ENCODE results near the gene FKBP1A. TPM values are rescaled to one million over a fixed set of nuclear protein-coding genes. Genes with fewer than 3 reads are reported as not detected.

FKBP1A gene
- polyA plus RNA-seq, 1 of the 3 experiments (the other 2 are of a cell fraction), result 362 TPM

DNA sequence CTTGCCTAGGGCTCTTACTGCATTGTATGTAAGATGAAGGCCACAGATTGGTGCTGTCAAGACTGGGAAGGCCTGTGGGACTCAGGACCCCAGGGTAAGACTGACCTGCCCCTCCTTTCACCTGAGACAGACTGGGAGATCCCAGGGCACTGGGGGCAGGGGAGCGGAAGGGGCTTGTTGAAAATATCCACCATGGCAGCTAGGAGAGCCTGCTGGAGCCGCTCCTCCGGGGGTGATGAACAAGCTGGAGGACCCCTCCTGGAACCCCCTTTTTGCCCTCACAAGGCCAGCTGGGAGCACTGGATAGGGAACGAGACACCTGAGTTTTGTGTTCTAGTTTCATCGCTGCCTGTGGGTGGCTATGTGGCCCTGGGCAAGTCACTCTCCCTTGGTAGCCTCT, 54.8 kb downstream of the FKBP1A start:
- ChIA-PET CTCF (no interaction called here), POLR2A (no interaction called here)
- Histone ChIP-seq H3K36me3 (replicated peaks in 1 of 2; ENCODE audit: control insufficient read depth in 1 of 2, insufficient read depth in 2 of 2, low read length in 1 of 2) (peaks cover 5 to 16% of the 10 kb centered on the region in 2 experiments), H3K79me2 (ENCODE audit: insufficient read depth) (peaks cover 17% of the 10 kb centered on the region), H4K20me1 (ENCODE audit: insufficient read depth) (no peaks in the 10 kb centered on the region), H3K27me3 (ENCODE audit: insufficient read depth) (no peaks in the 10 kb centered on the region), H3K4me3 (ENCODE audit: low read depth in 2 of 2, low read length in 1 of 2) (no peak overlapping the region), H3K27ac (ENCODE audit: low read depth in 2 of 2, low read length in 1 of 2) (no peak overlapping the region), H2AFZ (ENCODE audit: low read depth) (no peak overlapping the region), H3K9ac (no peak overlapping the region), H3F3A (replicated peaks; ENCODE audit: insufficient read depth) (peaks cover 14% of the 10 kb centered on the region), H3K4me1 (ENCODE audit: control insufficient read depth in 1 of 2, insufficient read depth in 2 of 2, low read depth in 1 of 2, low read length in 1 of 2) (peaks cover 5% of the 10 kb centered on the region in 2 experiments; a peak in 2 of 4 replicates), H3K9me2 (no peaks in the 10 kb centered on the region), H3K4me2 (no peak overlapping the region), H3K9me3 (no peaks in the 10 kb centered on the region)
- DNase-seq, result no peak
- 100% methylated on average over 3 of the region's 5 CpGs for WGBS (ENCODE audit: low lambda C conversion rate)
- TF ChIP-seq, protein P1, sequence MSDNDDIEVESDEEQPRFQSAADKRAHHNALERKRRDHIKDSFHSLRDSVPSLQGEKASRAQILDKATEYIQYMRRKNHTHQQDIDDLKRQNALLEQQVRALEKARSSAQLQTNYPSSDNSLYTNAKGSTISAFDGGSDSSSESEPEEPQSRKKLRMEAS (IDR thresholded peaks at IDR 0.05; ENCODE audit: low read depth), result no peak
- TF ChIP-seq, protein P2, sequence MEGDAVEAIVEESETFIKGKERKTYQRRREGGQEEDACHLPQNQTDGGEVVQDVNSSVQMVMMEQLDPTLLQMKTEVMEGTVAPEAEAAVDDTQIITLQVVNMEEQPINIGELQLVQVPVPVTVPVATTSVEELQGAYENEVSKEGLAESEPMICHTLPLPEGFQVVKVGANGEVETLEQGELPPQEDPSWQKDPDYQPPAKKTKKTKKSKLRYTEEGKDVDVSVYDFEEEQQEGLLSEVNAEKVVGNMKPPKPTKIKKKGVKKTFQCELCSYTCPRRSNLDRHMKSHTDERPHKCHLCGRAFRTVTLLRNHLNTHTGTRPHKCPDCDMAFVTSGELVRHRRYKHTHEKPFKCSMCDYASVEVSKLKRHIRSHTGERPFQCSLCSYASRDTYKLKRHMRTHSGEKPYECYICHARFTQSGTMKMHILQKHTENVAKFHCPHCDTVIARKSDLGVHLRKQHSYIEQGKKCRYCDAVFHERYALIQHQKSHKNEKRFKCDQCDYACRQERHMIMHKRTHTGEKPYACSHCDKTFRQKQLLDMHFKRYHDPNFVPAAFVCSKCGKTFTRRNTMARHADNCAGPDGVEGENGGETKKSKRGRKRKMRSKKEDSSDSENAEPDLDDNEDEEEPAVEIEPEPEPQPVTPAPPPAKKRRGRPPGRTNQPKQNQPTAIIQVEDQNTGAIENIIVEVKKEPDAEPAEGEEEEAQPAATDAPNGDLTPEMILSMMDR (IDR thresholded peaks at IDR 0.05), result no peak
- TF ChIP-seq, protein P3, sequence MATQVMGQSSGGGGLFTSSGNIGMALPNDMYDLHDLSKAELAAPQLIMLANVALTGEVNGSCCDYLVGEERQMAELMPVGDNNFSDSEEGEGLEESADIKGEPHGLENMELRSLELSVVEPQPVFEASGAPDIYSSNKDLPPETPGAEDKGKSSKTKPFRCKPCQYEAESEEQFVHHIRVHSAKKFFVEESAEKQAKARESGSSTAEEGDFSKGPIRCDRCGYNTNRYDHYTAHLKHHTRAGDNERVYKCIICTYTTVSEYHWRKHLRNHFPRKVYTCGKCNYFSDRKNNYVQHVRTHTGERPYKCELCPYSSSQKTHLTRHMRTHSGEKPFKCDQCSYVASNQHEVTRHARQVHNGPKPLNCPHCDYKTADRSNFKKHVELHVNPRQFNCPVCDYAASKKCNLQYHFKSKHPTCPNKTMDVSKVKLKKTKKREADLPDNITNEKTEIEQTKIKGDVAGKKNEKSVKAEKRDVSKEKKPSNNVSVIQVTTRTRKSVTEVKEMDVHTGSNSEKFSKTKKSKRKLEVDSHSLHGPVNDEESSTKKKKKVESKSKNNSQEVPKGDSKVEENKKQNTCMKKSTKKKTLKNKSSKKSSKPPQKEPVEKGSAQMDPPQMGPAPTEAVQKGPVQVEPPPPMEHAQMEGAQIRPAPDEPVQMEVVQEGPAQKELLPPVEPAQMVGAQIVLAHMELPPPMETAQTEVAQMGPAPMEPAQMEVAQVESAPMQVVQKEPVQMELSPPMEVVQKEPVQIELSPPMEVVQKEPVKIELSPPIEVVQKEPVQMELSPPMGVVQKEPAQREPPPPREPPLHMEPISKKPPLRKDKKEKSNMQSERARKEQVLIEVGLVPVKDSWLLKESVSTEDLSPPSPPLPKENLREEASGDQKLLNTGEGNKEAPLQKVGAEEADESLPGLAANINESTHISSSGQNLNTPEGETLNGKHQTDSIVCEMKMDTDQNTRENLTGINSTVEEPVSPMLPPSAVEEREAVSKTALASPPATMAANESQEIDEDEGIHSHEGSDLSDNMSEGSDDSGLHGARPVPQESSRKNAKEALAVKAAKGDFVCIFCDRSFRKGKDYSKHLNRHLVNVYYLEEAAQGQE (IDR thresholded peaks at IDR 0.05; ENCODE audit: low read depth, low read length), result no peak
- no peak for TF ChIP-seq RCOR1 (IDR thresholded peaks at IDR 0.05; ENCODE audit: low read length)
- TF ChIP-seq YY1 (IDR thresholded peaks at IDR 0.05; ENCODE audit: low read depth), result no peak
- no peak for TF ChIP-seq EP300 (IDR thresholded peaks at IDR 0.05; ENCODE audit: borderline replicate concordance in 1 of 2, low read depth in 1 of 2, low read length in 1 of 2)
- no peak for TF ChIP-seq RXRA (IDR thresholded peaks at IDR 0.05; ENCODE audit: borderline replicate concordance, low read depth)
- no peak for TF ChIP-seq NFIC (IDR thresholded peaks at IDR 0.05; ENCODE audit: borderline replicate concordance)
- TF ChIP-seq, protein P4, sequence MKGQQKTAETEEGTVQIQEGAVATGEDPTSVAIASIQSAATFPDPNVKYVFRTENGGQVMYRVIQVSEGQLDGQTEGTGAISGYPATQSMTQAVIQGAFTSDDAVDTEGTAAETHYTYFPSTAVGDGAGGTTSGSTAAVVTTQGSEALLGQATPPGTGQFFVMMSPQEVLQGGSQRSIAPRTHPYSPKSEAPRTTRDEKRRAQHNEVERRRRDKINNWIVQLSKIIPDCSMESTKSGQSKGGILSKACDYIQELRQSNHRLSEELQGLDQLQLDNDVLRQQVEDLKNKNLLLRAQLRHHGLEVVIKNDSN (IDR thresholded peaks at IDR 0.05; ENCODE audit: borderline replicate concordance, low read depth), result no peak
- TF ChIP-seq FOXJ3 (CRISPR knock-in tag; IDR thresholded peaks at IDR 0.05), result no peak
- TF ChIP-seq, protein P5, sequence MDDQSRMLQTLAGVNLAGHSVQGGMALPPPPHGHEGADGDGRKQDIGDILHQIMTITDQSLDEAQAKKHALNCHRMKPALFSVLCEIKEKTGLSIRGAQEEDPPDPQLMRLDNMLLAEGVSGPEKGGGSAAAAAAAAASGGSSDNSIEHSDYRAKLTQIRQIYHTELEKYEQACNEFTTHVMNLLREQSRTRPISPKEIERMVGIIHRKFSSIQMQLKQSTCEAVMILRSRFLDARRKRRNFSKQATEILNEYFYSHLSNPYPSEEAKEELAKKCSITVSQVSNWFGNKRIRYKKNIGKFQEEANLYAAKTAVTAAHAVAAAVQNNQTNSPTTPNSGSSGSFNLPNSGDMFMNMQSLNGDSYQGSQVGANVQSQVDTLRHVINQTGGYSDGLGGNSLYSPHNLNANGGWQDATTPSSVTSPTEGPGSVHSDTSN (IDR thresholded peaks at IDR 0.05), result no peak
- TF ChIP-seq POLR2AphosphoS5 (IDR thresholded peaks at IDR 0.05; ENCODE audit: low read depth, low read length), result no peak
- no peak for TF ChIP-seq FOXM1 (IDR thresholded peaks at IDR 0.05; ENCODE audit: low read depth)
- TF ChIP-seq GATA2 (CRISPR knock-in tag; IDR thresholded peaks at IDR 0.05), result no peak
- TF ChIP-seq MEF2A (IDR thresholded peaks at IDR 0.05; ENCODE audit: borderline replicate concordance, low read depth), result no peak
- no peak for TF ChIP-seq JUND (IDR thresholded peaks at IDR 0.05)
- TF ChIP-seq ELF1 (IDR thresholded peaks at IDR 0.05), result no peak
- no peak for TF ChIP-seq RAD21 (IDR thresholded peaks at IDR 0.05; ENCODE audit: low read length)
- no peak for TF ChIP-seq RFX5 (IDR thresholded peaks at IDR 0.05; ENCODE audit: low read length)
- no peak for TF ChIP-seq EZH2phosphoT487 (IDR thresholded peaks at IDR 0.05; ENCODE audit: borderline replicate concordance, low read depth)

Data from SK-N-SH (cell line).